Mammary epithelial cell (primary cell): Measurements from ENCODE around the gene CENPB.

Experiments used
- EZH2 ChIP-seq: IDR thresholded peaks from 2 replicates; pipeline ENCODE4 v1.6.1; 2012; ENCODE audit warnings: low read length, inconsistent platforms, borderline replicate concordance
- TF ChIP-seq, protein P1 (sequence below), 2 donors: IDR thresholded peaks in 1 of 2; conservative IDR thresholded peaks in 1 of 2; 2 replicates each; pipeline ENCODE4 v1.5.1; 2011 to 2012; ENCODE audit warnings: inconsistent platforms in 2 of 2, low read length in 2 of 2, mild to moderate bottlenecking in 2 of 2, control low read depth in 1 of 2, low read depth in 1 of 2; ENCODE audit not compliant: insufficient read depth in 1 of 2; ENCODE audit errors: extremely low read depth in 1 of 2

DNA sequence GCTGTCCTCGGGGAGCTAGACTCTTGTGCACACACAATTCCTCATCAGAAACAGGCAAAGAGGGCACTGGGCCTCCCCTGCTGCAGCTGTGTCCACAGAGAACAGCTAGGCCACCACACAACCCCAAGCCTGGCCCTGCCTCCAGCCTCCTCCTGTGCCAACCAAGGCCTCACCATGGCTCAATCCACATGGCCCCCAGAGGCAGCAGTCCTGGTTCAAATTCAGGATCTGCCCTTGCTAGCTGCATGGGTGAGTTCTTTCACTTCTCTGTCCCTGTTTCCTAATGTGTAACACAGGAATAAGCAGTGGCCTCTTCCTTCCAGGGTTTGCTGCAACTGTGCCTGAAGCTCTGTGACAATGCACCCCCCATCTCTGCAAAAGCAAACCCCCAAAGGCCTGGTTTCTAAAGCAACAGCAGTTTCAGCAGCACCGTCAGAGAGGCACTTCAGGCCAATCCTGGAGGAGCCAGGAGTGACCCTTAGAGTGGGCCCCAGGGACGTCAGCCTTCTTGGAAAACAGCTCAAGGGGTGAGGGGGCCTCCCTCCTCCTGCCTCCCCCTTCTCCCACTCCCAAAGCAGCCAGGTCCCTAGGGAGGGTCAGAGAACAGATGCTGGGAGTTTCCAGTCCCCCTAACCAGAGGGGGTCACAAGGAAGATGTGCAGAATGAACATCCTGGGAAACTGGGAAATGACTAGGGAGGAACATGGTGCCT, 21.2 kb downstream of the CENPB start:
- TF ChIP-seq, protein P1, sequence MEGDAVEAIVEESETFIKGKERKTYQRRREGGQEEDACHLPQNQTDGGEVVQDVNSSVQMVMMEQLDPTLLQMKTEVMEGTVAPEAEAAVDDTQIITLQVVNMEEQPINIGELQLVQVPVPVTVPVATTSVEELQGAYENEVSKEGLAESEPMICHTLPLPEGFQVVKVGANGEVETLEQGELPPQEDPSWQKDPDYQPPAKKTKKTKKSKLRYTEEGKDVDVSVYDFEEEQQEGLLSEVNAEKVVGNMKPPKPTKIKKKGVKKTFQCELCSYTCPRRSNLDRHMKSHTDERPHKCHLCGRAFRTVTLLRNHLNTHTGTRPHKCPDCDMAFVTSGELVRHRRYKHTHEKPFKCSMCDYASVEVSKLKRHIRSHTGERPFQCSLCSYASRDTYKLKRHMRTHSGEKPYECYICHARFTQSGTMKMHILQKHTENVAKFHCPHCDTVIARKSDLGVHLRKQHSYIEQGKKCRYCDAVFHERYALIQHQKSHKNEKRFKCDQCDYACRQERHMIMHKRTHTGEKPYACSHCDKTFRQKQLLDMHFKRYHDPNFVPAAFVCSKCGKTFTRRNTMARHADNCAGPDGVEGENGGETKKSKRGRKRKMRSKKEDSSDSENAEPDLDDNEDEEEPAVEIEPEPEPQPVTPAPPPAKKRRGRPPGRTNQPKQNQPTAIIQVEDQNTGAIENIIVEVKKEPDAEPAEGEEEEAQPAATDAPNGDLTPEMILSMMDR (conservative IDR thresholded peaks at IDR 0.05 in 1 of 2, IDR thresholded peaks at IDR 0.05 in 1 of 2; ENCODE audit: extremely low read depth in 1 of 2, insufficient read depth in 1 of 2, low read depth in 1 of 2, low read length in 2 of 2) = no peak
- TF ChIP-seq EZH2 = no peak
